Caki2 (cell line): ENCODE data around the gene EFHB. TPM values are rescaled to one million over a fixed set of nuclear protein-coding genes. Genes with fewer than 3 reads are reported as not detected.
"Not testable (repeated sequence)": the region's sequence is repeated elsewhere in the genome, so short reads cannot be mapped to it uniquely, and the experiment has no call there.

Experiments used
- DNase-seq: peaks from one replicate; pipeline ENCODE4 v3.0.0-alpha.2; 2015; ENCODE audit warnings: low read depth
- in situ Hi-C: cut with HindIII; loops from 2 replicates; pipeline ENCODE4 v1.10.0; 2016; ENCODE audit warnings: low sequenced_read_pairs, low pct_unique_long_range_greater_than_20kb, mixed read lengths
- total RNA-seq: library from RNA; depleted of rRNA; stranded (reverse); fragments of >200 nt; shearing (Covaris generic); gene quantifications from 2 replicates; pipeline ENCODE4 v1.2.3, GENCODE V29; 2014; ENCODE audit warnings: low replicate concordance; rRNA removed

Gene EFHB, protein sequence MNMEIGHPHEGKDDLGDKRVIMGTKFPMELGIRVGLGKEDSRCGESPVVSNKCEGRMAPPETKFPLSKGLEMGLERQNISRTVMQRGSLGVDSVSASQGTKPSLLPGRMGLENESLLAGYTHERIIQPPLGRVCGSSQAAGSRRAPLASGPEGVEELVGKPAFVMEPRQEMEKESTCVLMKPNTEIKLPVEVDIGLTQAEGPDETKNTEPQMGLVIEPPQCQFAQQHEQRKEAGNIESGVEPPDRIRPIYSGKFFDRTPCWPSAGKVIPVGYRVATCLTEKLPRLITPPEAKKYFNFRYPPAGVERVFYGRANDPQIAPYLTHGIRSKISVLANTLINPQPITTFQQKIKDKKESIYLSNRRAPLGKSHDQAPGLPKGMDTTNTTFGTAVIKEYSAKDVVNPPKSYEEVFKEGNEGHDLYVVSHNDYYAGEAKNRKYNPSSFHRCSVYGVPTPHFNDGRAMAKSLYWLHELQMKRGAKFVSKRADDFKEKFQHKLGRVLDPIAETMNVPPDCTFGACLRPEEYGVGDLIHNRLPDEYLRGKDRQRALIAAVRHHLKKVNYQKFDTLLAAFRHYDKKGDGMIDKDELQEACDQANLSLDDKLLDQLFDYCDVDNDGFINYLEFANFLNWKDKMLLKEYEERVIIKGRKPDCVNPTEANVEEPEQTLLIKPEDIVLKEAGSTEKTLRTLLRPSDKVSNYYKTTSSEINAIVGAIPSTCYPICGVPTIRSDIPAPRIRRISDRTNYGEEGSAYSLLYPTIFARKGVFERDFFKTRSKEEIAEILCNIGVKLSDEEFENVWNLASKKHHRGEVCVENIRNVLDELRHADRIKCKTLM
- 1.6 and 1.8 TPM in 2 replicates for total RNA-seq

DNA sequence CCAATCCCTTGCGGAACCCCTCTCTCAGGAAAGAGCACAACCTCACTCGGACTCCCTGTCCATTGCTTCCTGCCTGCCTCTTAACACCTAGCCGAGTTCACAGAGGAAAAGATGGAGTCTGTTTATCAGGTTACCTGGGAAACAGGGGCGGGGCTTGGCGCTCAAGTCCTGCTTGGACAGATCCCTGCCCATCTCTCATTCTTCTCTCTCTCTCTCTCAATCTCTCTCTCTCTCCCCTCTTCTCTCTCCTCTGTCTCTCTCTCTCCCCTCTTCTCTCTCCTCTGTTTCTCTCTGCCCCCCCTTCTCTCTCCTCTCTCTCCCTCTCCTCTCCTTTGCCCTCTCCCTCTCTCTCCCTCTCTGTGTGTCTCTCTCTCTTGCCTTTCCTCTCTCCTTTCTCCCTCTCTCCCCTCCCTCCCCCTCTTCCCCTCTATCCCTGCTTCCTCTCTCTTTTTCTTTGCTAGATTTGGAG, at the start of gene EFHB:
Gene EFHB (minus strand): TSS at position 120 of the 469 bp plus-strand sequence. CDS start 199 bp downstream, outside the sequence.
- DNase-seq = peak; percentile 71
- in situ Hi-C loops = no loop called here

DNA sequence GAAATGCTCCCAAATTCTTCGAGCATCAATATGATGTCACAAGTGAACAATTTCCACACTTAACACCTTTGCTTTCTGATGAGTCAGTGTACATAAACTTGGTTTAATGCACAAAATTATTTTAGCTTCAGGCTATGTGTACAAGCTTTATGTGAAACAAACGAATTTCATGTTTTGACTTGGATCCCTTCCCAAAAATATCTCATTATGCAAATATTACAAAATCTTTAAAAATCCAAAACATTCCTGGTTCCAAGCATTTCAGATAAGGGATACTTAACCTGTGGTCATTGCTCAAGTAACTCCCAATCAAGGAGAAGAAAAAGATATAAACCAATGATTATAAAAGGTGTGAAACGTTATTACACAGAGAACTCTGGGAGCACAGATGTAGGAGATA, 38.0 kb upstream of the EFHB start:
- in situ Hi-C loops = no loop called here
- no peak for DNase-seq

DNA sequence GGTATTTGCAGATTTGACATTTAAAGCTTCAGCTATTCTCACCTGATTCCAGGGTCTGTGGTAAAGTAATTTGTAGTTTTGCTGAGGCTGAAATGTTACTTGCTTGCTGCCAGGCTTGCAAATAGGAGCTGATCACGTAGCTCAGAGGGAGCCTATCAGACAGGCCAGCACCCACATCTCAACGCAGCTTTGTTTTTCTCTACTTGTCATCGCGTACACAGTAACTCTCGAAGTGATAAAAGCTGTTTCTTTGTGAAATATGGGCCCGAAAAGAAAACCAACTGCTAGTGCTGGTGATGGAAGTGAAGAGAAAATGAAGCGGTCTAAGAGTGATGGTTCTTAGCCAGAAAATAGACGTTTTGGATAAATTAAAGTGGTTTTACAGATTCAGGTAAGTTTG, 36.3 kb upstream of the EFHB start:
- DNase-seq = no peak
- in situ Hi-C loops = no loop called here

DNA sequence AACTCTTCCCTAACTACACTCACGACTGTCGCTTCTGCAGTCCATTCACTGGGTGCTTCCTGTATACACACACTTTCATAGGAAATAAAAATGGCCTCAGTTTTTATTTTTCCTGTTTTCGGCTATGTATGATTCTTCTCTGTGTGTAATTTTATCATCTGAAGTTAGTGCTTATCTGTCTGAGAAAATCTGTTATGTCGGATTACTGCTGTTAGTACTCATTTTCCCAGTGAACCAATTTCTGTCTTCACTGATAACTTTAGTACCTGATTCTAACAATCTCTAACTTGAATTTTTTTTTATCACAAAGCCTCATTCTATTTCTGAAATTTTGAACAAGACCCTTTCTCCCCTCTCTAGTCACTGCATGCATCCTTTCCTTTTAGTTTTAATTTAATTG, 33.8 kb upstream of the EFHB start:
- DNase-seq = no peak
- in situ Hi-C loops = no loop called here

DNA sequence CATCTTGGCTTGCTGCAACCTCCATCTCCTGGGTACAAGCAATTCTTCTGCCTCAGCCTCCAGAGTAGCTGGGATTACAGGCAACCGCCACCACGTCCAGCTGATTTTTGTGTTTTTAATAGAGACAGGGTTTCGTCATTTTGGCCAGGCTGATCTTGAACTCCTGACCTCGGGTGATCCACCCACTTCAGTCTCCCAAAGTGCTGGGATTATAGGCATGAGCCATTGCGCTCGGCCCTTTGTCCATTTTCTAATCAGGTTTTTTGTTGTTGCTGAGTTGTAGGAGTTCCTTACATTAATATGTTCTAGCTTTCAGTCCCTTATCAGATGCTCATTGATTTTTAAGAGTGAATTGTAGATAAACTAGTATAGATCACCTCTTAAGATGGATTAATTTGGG, 33.2 kb upstream of the EFHB start:
- in situ Hi-C loops = no loop called here
- DNase-seq = no peak

DNA sequence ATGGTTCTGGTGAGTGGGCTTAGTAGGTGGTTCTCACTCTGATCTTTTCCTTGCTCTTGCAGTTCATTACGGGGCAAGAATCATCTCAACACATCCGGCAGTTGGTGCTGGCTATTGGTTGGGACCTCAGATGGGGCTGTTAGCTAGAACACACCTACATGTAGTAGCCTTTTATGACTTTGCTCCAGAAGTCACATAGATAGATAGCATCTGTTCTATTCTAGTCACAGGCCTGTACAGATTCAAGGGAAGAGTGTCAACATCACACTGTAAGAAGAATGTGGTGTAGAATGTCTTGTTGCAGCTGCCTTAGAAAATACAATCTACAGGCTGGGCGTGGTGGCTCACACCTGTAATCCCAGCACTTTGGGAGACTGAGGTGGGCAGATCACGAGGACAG, 27.9 kb upstream of the EFHB start:
- in situ Hi-C loops = no loop called here
- no peak for DNase-seq

DNA sequence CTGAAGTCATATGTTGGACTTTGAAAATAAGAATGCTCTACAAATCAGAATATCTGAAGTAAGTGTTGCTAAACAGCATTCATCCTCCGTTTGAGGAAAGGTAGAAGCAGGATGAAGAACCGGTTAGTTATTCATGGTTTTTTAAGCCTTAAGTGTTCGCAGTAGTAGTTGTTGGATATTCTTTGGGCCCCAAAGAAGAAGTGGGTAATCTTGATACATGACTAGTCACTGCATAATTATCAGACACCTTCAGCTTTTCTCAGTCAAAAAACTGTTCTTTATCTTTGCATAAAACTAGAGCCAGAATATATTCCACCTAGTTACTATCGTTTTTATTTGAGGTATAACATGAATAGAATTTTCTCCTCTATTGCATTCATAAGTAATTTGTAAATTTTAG, 26.7 kb upstream of the EFHB start:
- no peak for DNase-seq
- in situ Hi-C loops = no loop called here

DNA sequence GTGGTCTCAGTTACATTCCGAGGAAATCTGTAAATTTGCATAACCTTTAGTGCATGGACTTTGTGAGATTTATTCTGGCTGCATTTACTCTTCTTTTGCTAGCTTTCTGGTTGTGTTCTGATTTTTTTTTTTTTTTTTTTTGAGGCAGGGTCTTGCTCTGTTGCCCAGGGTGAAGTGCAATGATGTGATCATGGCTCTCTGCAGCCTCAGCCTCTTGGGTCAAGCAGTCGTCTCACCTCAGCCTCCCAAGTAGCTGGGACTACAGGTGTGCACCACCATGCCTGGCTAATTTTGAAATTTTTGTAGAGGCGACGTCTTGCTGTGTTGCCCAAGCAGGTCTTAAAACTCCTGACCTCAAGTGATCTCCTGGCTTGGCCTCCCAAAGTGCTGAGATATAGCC, 25.5 kb upstream of the EFHB start:
- no peak for DNase-seq

DNA sequence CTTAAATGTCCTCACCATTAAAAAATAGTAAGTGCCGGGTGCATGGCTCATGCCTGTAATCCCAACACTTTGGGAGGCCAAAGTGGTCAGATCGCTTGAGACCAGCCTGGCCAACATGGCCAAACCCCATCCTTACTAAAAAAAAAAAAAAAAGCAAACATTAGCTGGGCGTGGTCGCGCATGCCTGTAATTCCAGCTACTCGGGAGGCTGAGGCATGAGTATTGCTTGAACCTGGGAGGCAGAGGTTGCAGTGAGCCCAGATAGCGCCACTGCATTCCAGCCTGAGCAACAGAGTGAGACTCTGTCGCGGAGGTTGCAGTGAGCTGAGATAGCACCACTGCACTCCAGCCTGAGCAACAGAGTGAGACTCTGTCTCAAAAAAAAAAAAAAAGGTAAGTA, 23.3 kb upstream of the EFHB start:
- DNase-seq, in situ Hi-C loops: not testable (repeated sequence)

More for the DNA sequence above, 25.5 kb upstream of the EFHB start:
- in situ Hi-C loops = no loop called here

DNA sequence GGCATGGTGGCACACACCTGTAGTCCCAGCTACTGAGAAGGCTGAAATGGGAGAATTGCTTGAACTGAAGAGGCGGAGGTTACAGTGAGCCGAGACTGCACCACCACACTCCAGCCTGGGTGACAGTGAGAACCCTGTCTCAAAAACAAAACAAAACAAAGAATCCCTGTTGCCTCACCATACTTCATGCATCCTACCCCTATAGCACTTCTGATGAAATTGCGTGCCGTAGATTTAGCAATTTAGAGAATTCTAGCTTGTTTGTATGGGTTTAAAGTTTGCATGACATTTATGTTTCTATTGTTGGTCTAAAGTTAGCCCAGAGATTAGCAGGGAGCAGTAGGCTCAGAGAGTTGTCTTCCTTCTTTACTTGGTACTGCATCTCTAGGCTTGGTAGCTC, 20.7 kb upstream of the EFHB start:
- no peak for DNase-seq
- in situ Hi-C loops = no loop called here

DNA sequence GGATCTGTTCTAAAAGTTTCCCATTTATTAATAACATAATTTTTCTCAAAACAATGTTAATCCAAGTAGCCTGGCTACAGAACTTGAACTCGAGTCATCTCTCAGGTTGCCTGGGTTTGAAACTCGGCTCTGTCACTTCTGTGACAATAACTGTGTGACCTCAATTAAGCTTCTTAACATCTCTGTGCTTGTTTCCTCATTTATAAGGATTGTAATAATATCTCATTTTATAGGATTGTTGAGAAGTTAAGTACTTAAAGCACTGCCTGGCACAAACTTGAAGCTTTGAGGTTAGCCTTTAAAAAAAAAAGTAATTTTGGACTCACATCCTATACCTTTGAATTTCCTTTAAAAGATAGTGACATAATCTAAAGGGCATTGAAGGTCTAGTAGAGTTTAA, 16.3 kb upstream of the EFHB start:
- in situ Hi-C loops = no loop called here
- no peak for DNase-seq

DNA sequence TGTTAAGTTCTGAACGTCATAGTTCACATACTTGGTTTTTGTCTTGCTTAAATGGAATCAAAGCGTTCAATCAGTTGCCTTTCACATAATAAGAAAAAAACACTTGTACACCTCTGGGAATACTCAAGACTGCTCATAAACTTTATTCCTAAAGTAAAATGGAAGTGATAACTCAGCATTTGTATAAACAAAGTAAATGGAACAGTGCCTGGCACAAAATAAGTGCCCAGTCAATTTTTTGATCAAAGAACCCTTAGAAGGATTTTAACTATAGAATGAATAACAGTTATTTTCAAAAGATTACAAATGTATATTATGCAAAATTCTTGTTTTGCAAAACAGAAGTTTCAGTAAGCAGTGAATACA, 14.2 kb upstream of the EFHB start:
- in situ Hi-C loops = no loop called here
- DNase-seq = no peak

DNA sequence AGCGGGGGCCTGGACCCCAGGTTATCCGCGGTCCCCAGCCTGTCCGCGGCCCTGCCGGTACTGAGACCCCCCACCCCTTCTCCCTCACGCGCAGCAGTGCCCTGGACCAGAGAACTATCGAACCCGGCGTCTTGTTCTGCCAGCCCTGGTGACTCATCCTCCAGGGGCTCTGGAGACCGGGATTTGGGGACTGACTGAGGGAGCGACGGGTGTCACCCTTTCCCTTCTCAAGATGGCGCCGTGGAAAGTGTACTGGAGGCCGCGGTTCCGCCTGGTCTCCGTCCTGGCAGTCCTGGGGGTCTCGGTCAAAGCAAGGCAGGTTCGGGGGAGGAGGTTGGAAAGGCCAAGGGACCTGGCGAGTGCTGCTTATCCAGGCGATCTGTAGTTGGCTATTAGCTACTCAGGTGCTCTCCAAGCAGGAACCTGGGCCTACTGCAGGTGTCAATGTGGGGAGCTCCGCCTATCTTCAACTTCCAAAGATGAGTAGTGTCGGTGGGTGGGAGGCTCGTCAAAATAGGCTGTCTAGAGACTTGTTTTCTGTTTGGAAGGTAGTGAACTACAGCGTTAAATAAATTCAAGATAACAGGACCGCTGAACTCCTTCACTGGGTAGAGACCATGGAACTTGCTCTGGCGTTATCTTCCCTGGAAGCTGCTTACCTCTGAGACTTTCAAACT, 13.7 kb upstream of the EFHB start:
- in situ Hi-C loops = no loop called here
- DNase-seq = peak; percentile 59

DNA sequence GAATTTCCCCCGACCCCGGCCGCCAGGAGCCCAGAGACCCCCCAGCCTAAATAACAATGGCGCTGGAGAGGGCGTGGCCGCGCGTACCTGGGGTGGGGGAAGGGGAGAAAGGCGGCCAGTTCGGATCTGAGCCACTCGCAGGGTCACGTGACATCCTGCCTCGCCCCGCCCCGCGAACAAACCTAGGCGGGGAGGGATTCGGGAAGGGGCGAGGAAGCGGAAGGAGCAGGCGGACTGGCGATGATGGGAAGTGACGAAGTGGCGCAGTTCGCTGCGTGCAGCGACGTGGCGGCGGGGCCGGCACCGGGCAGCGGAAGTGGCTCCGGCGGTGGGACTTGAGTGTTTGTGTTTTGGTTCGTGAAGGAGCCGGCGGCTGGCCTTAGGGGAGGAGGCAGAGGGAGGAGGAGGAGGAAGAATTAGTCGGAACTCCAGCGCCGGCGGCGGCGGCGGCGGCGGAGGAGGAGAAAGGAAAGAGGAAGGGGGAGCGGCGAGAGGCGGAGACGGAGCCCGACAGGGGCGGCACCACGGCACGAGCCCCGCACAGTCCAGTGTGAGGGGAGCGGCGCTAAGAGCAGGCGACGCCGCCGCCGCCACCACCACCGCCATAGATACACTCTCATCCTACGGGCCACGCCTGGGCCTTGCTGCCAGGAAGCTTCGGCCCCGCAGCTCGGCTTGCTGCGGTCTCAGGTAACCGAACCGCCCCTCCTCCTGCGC, 13.0 kb upstream of the EFHB start, which contains the start of gene RAB5A:
Gene RAB5A (plus strand): TSS at position 266 of the 717 bp plus-strand sequence. CDS start 3,802 bp downstream, outside the sequence.
- DNase-seq = peak; percentile 99
- in situ Hi-C loops = no loop called here

DNA sequence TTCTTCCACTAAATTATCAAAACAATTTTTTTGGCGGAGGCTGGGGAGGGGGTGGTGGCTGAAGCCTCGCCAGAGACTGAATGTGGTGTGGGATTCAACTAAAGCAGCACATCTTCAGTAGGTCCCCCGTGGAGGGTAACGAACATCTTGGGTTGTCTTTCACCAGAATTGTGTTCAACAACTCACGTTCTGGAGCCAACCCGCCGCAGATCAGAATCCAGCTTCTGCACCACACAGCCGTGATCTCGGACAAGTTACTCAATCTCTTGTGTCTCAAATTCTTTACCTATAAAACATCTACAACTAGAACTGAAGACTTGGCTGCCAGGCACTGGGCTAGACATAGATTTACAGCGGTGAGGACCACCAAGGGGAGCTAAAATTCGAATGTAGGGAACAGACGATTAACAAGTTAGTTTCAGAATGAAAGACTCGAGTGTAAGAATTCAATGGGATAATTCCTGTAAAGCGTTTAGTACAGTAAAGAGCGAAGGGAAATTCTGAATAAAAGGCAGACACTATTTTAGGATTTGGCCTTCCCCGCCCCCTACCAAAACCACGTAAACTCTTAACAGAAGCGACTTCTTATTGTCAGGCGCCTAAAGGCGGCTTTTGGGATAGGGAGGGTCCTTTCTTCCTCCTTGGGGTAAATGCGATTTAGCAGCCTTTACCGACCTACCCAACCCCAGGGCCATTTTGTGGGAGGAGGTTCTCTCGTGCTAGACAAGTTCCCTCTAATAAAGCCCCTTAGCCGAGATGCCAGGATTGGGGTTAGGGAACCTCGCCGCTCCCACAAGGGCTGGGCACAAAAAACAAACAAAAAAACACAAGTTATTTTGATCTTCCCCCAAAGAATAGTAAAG, 12.2 kb upstream of the EFHB start:
- no peak for DNase-seq
- in situ Hi-C loops = no loop called here

DNA sequence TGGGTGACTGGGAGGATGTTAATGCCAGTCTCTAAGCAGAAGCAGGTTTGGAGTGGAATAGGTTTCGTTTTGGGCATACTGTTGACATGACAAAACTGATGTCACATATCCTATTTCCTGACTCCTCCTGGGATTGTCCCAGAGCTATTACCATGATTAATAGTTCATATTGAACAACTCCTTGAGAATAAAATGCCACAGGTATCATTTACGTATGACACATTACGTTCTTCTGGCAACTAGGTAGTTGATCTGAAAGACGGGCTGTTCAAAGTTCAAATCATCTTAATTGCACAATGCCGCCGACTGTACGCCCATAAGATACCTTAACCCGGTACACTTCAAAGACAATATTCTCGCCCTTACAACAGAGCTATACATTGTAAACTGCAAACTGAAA, 11.5 kb upstream of the EFHB start:
- in situ Hi-C loops = no loop called here
- DNase-seq = no peak

DNA sequence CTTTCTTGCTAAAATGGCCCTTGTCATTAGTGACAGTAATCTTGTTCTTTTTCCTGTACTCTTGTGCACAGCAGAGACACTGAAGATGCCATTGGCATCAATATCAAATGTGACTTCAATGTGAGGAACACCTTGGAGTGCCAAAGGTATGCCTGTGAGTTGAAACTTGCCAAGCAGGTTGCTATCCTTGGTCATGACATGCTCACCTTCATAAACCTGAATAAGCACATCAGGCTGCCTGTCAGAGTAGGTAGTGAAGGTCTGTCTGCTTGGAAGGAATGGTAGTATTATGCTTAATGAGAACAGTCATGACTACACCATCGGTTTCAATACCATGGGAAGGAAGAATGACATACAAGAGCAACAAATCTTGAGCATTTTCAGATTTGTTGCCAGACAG, 6.6 kb upstream of the EFHB start:
- no peak for DNase-seq
- in situ Hi-C loops = no loop called here
